AG04449 (cell line): Measurements from ENCODE around the gene ALKBH4.
"Not testable (repeated sequence)": the region's sequence is repeated elsewhere in the genome, so short reads cannot be mapped to it uniquely, and the experiment has no call there.

Experiments
- CTCF ChIA-PET: fragments of 350-600 bp; formaldehyde crosslinking; extraction: SDS; loops from one replicate; lab custom pipeline; 2021; ENCODE audit warnings: antibody characterized with exemption; lab: Yijun Ruan, JAX
- POLR2A ChIA-PET: fragments of 400-600, 350-600 bp; formaldehyde crosslinking; extraction: SDS; loops from one replicate; lab custom pipeline; 2020; ENCODE audit warnings: antibody characterized with exemption, inconsistent platforms; lab: Yijun Ruan, JAX
- DNase-seq: peaks from one replicate; pipeline ENCODE4 v3.0.0-alpha.2; 2010; ENCODE audit warnings: low read depth, low spot score
- H3K4me3 ChIP-seq: 2 replicates; pipeline ENCODE4 v1.5.1; 2011; ENCODE audit warnings: low read depth, mild to moderate bottlenecking, control low read depth, low read length
- CTCF ChIP-seq: IDR thresholded peaks from one replicate; pipeline ENCODE4 v1.5.1; 2011; ENCODE audit warnings: mild to moderate bottlenecking, moderate library complexity, low read length, control low read depth, inconsistent platforms; ENCODE audit not compliant: insufficient read depth; ENCODE audit errors: missing control alignments

ALKBH4 gene

DNA sequence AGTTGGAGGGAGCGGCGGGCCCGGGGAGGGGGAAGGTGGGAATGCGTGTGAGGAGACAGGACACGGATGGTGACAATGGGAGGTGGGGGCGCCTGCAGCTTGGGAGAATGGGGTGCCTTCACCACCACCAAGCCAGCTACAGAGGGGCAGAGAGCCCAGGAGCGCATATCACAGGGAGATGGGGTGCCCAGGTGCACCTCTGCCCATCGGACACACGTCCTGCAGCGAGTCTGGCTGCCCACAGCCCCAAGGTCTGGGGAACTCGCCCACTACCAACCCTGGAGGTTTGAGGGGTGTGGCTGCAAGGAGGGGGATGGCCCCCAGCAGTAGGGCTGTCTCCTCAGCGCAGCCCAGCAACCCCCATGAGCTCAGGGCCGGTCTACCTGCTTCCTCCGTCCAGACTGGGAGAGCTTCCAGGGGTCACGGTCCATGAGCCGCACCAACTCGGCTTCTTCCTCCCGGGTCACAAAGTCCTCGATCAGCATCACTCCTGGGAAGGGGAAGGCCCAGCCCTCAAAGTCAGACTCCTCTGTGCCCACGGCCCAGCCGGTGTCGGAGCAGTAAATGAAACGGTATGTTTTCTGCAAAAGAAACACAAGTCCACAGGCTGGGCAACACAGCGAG lies 5.3 kb downstream of the ALKBH4 start:
- H3K4me3 ChIP-seq, result no peak overlapping the region
- no peak for TF ChIP-seq CTCF
- ChIA-PET POLR2A (interaction anchor here (0.7 kb wide), 1 partner anchor 12 kb away, joined by 3 read pairs; no protein-coding TSS in a partner anchor), CTCF (no interaction called here)
- DNase-seq, result no peak

GRCh38 chr7:102457352-102457924 lies 7.2 kb downstream of the ALKBH4 start:
- TF ChIP-seq CTCF, result no peak
- ChIA-PET CTCF (interaction anchor here (1.3 to 4.0 kb wide), 2 partner anchors 9 to 23 kb away, joined by 3 to 25 read pairs; partner anchors contain the start of genes ALKBH4 and LRWD1), POLR2A (no interaction called here)
- H3K4me3 ChIP-seq, result no peak overlapping the region
- no peak for DNase-seq

DNA sequence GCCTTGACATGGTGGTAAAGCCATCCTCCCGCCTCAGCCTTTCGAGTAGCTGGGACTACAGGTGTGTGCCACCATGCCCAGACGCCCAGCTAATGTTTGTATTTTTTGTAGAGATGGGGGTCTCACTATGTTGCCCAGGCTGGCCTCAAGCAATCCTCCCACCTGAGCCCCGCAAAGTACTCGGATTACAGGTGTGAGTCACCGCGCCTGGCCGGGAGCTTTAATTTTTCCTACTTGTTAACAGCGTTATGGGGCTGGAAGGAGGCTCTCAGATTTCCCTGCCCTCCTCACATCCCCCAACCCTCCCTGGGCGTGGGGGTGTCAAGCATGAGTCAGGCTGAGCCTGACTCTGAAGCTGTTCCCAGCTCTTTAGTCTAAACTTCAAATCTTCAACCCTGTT lies 8.3 kb downstream of the ALKBH4 start:
- DNase-seq, result no peak
- no peak overlapping the region for H3K4me3 ChIP-seq
- TF ChIP-seq CTCF, result no peak
- POLR2A ChIA-PET, result interaction anchor here (0.7 to 1.0 kb wide), 3 partner anchors 8 to 23 kb away, joined by 3 to 5 read pairs (median 3); partner anchors contain the start of genes ALKBH4 and ORAI2
- CTCF ChIA-PET, result interaction anchor here (4.0 kb wide), 1 partner anchor 10 kb away, joined by 25 read pairs; the partner anchor contains the start of genes ALKBH4 and LRWD1

- no peak for TF ChIP-seq CTCF
- ChIA-PET CTCF (interaction anchor here (4.0 kb wide), 1 partner anchor 10 kb away, joined by 25 read pairs; the partner anchor contains the start of genes ALKBH4 and LRWD1), POLR2A (interaction anchor here (0.8 to 1.0 kb wide), 2 partner anchors 9 to 23 kb away, joined by 3 to 5 read pairs; partner anchors contain the start of genes ALKBH4 and ORAI2)
- no peak for DNase-seq
- no peak overlapping the region for H3K4me3 ChIP-seq
These were observed 9.1 kb downstream of the ALKBH4 start for GRCh38 chr7:102455596-102455995.

DNA sequence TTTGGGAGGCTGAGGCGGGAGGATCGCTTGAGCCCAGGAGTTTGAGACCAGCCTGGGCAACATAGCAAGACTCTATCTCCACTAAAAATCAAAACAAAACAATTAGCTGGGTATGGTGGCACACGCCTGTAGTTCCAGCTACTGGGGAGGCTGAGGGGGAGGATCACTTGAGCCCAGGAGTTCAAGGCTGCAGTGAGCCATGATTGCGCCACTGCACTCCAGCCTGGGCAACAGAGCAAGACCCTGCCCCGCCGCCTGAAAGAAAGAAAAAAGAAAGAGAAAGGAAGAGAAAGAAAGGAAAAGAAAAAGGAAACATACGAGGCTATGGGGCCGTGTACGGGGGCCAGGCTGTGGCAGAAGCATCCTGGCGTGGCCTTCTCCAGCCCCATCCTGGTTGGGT lies 9.7 kb downstream of the ALKBH4 start:
- CTCF ChIA-PET, result interaction anchor here (4.0 kb wide), 1 partner anchor 11 kb away, joined by 25 read pairs; the partner anchor contains the start of genes ALKBH4 and LRWD1
- POLR2A ChIA-PET, H3K4me3 ChIP-seq, DNase-seq: not testable (repeated sequence)

- ChIA-PET POLR2A (no interaction called here), CTCF (interaction anchor here (4.0 kb wide), 1 partner anchor 12 kb away, joined by 25 read pairs; the partner anchor contains the start of genes ALKBH4 and LRWD1)
- TF ChIP-seq CTCF, result no peak
- H3K4me3 ChIP-seq, result no peak overlapping the region
- DNase-seq, result no peak
These were observed 10.2 kb downstream of the ALKBH4 start for GRCh38 chr7:102454468-102454867.
